ENCODE measurements around the gene MRPS2. TPM values are rescaled to one million over a fixed set of nuclear protein-coding genes. Genes with fewer than 3 reads are reported as not detected.

Gene MRPS2
- total RNA-seq, 1 donor from 2014 or later: 50.1 TPM

DNA sequence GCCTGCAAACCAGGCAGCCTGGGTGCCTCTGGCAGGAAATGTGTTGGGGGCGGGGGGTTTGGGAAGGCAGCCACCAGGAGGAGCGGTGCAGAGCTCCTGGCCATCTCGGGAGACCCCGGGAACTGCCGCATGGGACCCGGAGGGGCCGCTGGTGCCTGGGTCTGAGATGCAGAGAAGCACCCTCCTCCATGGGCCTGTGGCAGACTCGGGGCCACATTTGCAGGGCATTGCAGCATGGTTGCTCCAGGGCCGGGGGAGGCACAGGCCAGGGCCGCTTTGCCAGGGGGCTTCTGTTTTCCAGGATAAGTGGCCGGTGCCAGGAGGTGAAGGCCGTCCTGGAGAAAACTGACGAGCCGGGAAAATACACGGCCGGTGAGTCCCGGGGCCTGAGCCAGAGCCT lies 22.4 kb downstream of the MRPS2 start:
- intact Hi-C loops (cut with DNase I): no loop called here
- Histone ChIP-seq H3K4me1 (no peaks in the 10 kb centered on the region), H3K27ac (no peak overlapping the region), H3K4me3 (no peak overlapping the region), H3K9me3 (no peaks in the 10 kb centered on the region), H3K27me3 (no peaks in the 10 kb centered on the region), H3K36me3 (no peaks in the 10 kb centered on the region)
- TF ChIP-seq, protein P1, sequence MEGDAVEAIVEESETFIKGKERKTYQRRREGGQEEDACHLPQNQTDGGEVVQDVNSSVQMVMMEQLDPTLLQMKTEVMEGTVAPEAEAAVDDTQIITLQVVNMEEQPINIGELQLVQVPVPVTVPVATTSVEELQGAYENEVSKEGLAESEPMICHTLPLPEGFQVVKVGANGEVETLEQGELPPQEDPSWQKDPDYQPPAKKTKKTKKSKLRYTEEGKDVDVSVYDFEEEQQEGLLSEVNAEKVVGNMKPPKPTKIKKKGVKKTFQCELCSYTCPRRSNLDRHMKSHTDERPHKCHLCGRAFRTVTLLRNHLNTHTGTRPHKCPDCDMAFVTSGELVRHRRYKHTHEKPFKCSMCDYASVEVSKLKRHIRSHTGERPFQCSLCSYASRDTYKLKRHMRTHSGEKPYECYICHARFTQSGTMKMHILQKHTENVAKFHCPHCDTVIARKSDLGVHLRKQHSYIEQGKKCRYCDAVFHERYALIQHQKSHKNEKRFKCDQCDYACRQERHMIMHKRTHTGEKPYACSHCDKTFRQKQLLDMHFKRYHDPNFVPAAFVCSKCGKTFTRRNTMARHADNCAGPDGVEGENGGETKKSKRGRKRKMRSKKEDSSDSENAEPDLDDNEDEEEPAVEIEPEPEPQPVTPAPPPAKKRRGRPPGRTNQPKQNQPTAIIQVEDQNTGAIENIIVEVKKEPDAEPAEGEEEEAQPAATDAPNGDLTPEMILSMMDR (IDR thresholded peaks at IDR 0.05): no peak
- TF ChIP-seq POLR2A (IDR thresholded peaks at IDR 0.05) (no peak), POLR2AphosphoS5 (IDR thresholded peaks at IDR 0.05; ENCODE audit: insufficient read depth in 1 of 2, low read depth in 1 of 2) (no peak)
- no peak for DNase-seq (ENCODE audit: extremely low spot score in 2 of 2)

DNA sequence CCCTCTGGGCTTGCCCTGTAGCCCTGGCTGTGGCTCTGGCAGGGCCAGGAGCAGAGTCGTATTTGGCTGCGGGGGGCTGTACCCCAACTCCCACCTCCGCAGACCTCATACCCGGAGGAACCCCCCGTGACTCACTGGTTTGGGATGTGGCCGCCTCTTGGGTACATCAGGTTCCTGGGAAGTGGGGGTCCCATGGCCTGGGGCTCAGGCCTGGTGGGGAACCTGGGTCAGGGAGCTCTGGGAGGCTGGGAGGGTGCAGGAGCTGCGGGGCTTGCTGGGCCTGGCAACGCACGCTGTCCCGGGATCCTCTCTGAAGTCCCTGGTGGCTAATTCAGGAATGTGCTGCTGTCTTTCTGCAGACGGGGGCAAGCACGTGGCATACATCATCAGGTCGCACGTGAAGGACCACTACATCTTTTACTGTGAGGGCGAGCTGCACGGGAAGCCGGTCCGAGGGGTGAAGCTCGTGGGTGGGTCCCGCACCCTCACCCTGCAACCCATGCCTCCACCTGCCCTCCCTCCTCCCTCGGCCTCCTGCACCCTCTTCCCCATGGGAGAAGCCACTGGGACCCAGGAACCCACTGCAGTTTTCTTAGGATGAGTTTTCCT lies 23.1 kb downstream of the MRPS2 start:
- no peak overlapping the region for H3K4me3 ChIP-seq
- H3K27me3 ChIP-seq: no peaks in the 10 kb centered on the region
- no peak for DNase-seq (ENCODE audit: extremely low spot score in 2 of 2)
- intact Hi-C loops (cut with DNase I): no loop called here
- no peaks in the 10 kb centered on the region for H3K4me1 ChIP-seq
- no peaks in the 10 kb centered on the region for H3K9me3 ChIP-seq
- TF ChIP-seq POLR2A (IDR thresholded peaks at IDR 0.05) (no peak), POLR2AphosphoS5 (IDR thresholded peaks at IDR 0.05; ENCODE audit: insufficient read depth in 1 of 2, low read depth in 1 of 2) (no peak)
- TF ChIP-seq, protein P1 (IDR thresholded peaks at IDR 0.05): no peak
- H3K27ac ChIP-seq: no peak overlapping the region
- no peaks in the 10 kb centered on the region for H3K36me3 ChIP-seq

DNA sequence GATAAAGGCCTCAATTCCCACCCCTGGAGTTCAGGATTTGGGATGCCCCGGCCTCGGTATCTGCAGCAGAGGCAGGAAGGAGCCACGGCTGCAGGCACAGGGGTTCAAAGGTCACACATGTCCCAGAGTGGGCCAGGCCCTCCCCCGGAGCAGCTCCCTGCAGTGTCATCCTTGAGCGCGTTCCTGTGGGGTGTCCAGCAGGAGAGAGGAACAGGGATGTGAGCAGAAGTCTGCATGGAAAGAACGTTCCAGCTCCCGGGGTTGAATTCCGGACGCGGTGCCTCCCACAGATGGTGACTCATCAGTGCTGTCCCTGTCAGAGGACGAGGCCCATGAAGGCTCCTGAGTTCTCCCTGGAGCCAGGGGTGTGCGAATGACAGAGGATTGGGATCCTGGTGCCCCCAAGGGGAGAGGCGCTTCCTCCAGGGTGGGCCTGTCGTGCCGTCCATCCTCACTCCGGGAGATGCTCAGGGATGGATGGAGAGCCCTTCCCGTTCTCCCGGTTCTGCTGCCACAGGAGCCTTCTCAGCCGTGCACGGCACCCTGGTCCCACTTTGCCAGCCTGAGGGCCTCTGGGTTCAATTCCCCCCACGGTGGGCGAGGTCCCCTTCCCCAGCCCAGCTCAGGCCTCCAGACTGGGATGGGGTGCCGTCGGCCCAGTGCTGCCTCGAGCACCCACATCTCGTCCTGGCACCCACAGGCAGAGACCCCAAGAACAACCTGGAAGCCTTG lies 23.8 kb downstream of the MRPS2 start:
- no peak for DNase-seq (ENCODE audit: extremely low spot score in 2 of 2)
- Histone ChIP-seq H3K9me3 (no peaks in the 10 kb centered on the region), H3K27ac (no peak overlapping the region), H3K36me3 (no peaks in the 10 kb centered on the region), H3K27me3 (no peaks in the 10 kb centered on the region), H3K4me1 (no peaks in the 10 kb centered on the region), H3K4me3 (no peak overlapping the region)
- TF ChIP-seq POLR2A (IDR thresholded peaks at IDR 0.05): no peak
- TF ChIP-seq, protein P1 (IDR thresholded peaks at IDR 0.05): no peak
- TF ChIP-seq POLR2AphosphoS5 (IDR thresholded peaks at IDR 0.05; ENCODE audit: insufficient read depth in 1 of 2, low read depth in 1 of 2): no peak
- intact Hi-C loops (cut with DNase I): no loop called here

DNA sequence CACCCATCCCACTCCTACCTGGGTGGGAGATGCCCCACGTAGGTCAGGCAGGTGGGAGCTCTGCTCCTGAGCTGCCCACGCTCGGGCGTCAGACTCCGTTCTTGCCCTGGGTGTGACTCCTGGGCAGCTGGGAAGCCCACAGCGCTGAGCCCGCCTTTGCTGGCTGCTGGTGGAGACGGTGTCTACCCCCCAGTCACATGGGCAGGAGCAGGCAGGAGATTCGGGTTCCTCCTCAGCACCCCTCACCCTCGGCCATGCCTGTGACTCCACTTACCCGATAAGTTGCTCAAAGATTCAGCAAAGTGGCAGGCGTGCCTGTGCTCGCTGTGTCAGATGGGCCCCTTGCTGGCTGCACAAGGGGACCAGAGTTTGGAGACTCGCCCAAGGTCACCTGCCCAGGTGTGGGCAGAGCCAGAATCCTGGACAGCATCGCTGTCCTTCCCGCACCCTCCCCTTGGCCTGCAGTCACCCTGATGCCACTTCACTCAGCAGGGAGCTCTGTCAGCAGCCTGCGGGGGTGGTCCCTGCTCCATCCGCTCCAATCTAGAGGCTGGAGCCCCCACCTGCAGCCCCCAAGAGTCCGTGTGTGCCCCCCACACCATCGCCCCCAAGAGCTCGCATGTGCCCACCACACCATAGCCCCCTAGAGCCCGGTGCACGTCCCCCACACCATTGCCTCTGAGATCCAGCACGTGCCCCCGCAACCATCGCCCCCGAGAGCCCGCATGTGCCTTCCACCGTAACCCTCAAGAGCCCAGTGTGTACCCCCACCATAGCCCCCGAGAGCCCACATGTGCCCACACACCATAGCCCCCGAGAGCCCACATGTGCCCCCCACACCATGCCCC lies 25.0 kb downstream of the MRPS2 start:
- TF ChIP-seq POLR2A (IDR thresholded peaks at IDR 0.05) (no peak), POLR2AphosphoS5 (IDR thresholded peaks at IDR 0.05; ENCODE audit: insufficient read depth in 1 of 2, low read depth in 1 of 2) (no peak)
- TF ChIP-seq, protein P1 (IDR thresholded peaks at IDR 0.05): no peak
- intact Hi-C loops (cut with DNase I): no loop called here
- DNase-seq (ENCODE audit: extremely low spot score in 2 of 2): no peak
- Histone ChIP-seq H3K36me3 (no peaks in the 10 kb centered on the region), H3K4me3 (no peak overlapping the region), H3K27ac (no peak overlapping the region), H3K27me3 (no peaks in the 10 kb centered on the region), H3K9me3 (no peaks in the 10 kb centered on the region), H3K4me1 (no peaks in the 10 kb centered on the region)

Measured in vagina (tissue), 2 donors.